ENCODE data around the gene SYNGAP1. TPM values are rescaled to one million over a fixed set of nuclear protein-coding genes. Genes with fewer than 3 reads are reported as not detected.

The SYNGAP1 gene
- total RNA-seq, 4 donors from 2014 or later = 4.9 to 37.2 (median 11.1) TPM

DNA sequence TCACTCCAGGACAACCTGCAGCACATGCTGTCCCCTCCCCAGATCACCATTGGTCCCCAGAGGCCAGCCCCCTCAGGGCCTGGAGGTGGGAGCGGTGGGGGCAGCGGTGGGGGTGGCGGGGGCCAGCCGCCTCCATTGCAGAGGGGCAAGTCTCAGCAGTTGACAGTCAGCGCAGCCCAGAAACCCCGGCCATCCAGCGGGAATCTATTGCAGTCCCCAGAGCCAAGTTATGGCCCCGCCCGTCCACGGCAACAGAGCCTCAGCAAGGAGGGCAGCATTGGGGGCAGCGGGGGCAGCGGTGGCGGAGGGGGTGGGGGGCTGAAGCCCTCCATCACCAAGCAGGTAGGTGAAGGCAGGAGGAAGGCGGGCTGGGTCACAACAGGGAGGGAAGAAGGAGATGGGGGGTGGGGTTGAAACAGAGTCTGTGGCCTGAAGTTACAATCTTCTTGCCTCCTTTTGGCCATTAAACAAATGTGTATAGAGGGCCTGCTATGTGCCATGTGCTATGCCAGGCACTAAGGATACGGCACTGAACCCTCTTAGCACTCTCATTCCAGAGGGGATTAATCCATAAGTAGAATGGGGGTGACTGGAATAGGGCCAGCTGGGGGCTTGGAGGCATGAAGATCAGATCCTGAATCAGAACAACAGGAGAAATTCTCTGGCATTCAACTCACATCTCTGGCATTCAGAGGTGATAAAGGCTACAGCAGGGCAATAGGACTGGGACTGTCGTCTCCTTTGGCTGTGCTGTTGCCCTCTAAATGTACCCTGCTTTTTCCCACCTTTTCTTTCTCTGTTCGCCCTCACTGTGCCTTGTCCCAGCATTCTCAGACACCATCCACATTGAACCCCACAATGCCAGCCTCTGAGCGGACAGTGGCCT is 24.0 kb downstream of the SYNGAP1 start:
- WGBS, 2 donors (ENCODE audit: low coverage in 1 of 2) = 93% methylated on average over 12 of the region's 18 CpGs; no CpG with 5 or more reads in 1 of the 2 donors
- no peaks in the 10 kb centered on the region for H3K9me3 ChIP-seq
- in situ Hi-C loops (cut with MboI; ENCODE audit: low pct_ligation_motif_present in 1 of 4, low pct_unique_long_range_greater_than_20kb in 1 of 4, low sequenced_read_pairs in 3 of 4) (no loop called here), intact Hi-C loops (cut with DNase I; ENCODE audit: low total_unique reads) (no loop called here)
- H3K27me3 ChIP-seq = no peaks in the 10 kb centered on the region
- DNase-seq = no peak
- no peaks in the 10 kb centered on the region for H3K36me3 ChIP-seq
- TF ChIP-seq, protein P1, sequence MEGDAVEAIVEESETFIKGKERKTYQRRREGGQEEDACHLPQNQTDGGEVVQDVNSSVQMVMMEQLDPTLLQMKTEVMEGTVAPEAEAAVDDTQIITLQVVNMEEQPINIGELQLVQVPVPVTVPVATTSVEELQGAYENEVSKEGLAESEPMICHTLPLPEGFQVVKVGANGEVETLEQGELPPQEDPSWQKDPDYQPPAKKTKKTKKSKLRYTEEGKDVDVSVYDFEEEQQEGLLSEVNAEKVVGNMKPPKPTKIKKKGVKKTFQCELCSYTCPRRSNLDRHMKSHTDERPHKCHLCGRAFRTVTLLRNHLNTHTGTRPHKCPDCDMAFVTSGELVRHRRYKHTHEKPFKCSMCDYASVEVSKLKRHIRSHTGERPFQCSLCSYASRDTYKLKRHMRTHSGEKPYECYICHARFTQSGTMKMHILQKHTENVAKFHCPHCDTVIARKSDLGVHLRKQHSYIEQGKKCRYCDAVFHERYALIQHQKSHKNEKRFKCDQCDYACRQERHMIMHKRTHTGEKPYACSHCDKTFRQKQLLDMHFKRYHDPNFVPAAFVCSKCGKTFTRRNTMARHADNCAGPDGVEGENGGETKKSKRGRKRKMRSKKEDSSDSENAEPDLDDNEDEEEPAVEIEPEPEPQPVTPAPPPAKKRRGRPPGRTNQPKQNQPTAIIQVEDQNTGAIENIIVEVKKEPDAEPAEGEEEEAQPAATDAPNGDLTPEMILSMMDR (IDR thresholded peaks at IDR 0.05) = no peak
- TF ChIP-seq POLR2A (IDR thresholded peaks at IDR 0.05) (no peak), EP300 (IDR thresholded peaks at IDR 0.05; ENCODE audit: low read depth) (no peak), POLR2AphosphoS5 (IDR thresholded peaks at IDR 0.05) (no peak)
- no peak overlapping the region for H3K27ac ChIP-seq
- no peak overlapping the region for H3K4me3 ChIP-seq
- no peaks in the 10 kb centered on the region for H3K4me1 ChIP-seq

DNA sequence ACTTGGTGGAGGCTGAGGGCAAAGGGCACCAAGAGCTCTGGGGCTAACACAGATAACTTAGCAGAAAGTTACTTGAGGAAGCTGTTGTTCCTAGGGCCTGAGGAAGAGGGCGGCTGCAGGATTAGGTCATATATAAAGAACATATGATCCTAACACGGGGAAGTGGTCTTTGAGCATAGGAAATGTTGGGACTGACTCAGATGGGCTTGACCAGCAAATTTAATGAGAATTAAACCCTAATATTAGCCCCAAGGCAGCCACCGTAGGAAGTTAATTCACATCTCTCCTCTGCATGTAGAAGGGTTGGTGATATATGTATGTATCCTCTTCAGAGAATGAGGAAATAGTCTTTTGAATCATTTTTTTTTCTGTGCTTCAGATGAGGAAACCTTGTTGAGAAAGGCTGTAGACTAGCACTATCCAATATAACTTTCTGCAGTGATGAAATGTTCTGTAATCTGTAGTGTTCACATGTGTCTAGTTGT is 25.3 kb downstream of the SYNGAP1 start:
- Histone ChIP-seq H3K9me3 (no peaks in the 10 kb centered on the region), H3K4me1 (no peaks in the 10 kb centered on the region), H3K4me3 (no peak overlapping the region), H3K27ac (no peak overlapping the region), H3K27me3 (no peaks in the 10 kb centered on the region), H3K36me3 (no peaks in the 10 kb centered on the region)
- intact Hi-C loops (cut with DNase I; ENCODE audit: low total_unique reads) = no loop called here
- TF ChIP-seq EP300 (IDR thresholded peaks at IDR 0.05; ENCODE audit: low read depth) (no peak), POLR2A (IDR thresholded peaks at IDR 0.05) (no peak), POLR2AphosphoS5 (IDR thresholded peaks at IDR 0.05) (no peak)
- TF ChIP-seq, protein P1 (IDR thresholded peaks at IDR 0.05) = no peak
- in situ Hi-C loops (cut with MboI; ENCODE audit: low pct_ligation_motif_present in 1 of 4, low pct_unique_long_range_greater_than_20kb in 1 of 4, low sequenced_read_pairs in 3 of 4) = no loop called here
- no peak for DNase-seq
- 60 to 63% methylated on average over 1 to 3 of the region's 3 CpGs for WGBS, 2 donors (ENCODE audit: low coverage in 1 of 2)

DNA sequence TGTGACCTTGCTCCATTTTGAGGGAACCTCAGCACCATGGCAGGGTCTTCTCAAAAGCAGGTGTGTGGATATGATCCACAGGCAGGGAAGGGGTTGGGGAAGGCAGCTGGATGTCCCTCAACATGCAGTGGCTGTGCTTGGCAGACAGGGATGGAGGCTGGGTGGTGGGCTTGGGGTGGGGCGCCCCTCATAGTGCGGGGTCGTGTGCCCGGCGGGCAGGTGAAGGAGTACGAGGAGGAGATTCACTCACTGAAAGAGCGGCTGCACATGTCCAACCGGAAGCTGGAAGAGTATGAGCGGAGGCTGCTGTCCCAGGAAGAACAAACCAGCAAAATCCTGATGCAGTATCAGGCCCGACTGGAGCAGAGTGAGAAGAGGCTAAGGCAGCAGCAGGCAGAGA is 26.5 kb downstream of the SYNGAP1 start:
- no peaks in the 10 kb centered on the region for H3K4me1 ChIP-seq
- no peak for DNase-seq
- in situ Hi-C loops (cut with MboI; ENCODE audit: low pct_ligation_motif_present in 1 of 4, low pct_unique_long_range_greater_than_20kb in 1 of 4, low sequenced_read_pairs in 3 of 4) = no loop called here
- whole genome bisulfite sequencing, 2 donors (ENCODE audit: low coverage in 1 of 2) = 93 to 95% methylated on average over 4 to 10 of the region's 10 CpGs
- intact Hi-C loops (cut with DNase I; ENCODE audit: low total_unique reads) = no loop called here
- no peaks in the 10 kb centered on the region for H3K9me3 ChIP-seq
- no peaks in the 10 kb centered on the region for H3K27me3 ChIP-seq
- H3K4me3 ChIP-seq = no peak overlapping the region
- H3K36me3 ChIP-seq = no peaks in the 10 kb centered on the region
- H3K27ac ChIP-seq = no peak overlapping the region
- TF ChIP-seq EP300 (IDR thresholded peaks at IDR 0.05; ENCODE audit: low read depth) (no peak), POLR2AphosphoS5 (IDR thresholded peaks at IDR 0.05) (no peak)

DNA sequence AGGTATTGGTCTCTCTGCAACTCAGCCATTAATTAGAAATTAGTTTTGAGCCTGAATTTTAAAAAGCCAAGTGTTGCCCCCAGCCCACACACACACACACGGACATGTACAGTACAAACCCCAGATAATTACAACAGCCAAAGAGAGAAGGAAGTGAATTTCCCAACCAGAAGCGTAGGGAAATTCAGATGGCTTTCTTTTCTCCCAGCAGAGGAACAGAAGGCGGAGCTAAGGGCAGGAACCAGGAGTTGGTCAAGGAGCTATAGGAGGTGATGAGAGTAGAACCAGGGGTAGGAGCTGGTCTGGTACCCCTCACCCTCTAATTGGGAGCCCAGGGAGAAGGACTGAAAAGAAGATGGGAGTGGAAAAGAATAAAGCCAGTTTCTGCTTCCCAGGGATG is 30.6 kb downstream of the SYNGAP1 start:
- WGBS, 2 donors (ENCODE audit: low coverage in 1 of 2) = 71 to 72% methylated on average over 3 of the region's 3 CpGs
- in situ Hi-C loops (cut with MboI; ENCODE audit: low pct_ligation_motif_present in 1 of 4, low pct_unique_long_range_greater_than_20kb in 1 of 4, low sequenced_read_pairs in 3 of 4) = no loop called here
- Histone ChIP-seq H3K27me3 (no peaks in the 10 kb centered on the region), H3K27ac (no peak overlapping the region), H3K36me3 (no peaks in the 10 kb centered on the region), H3K4me1 (peaks cover 6 to 18% (median 16%) of the 10 kb centered on the region in 4 donors), H3K9me3 (no peaks in the 10 kb centered on the region), H3K4me3 (no peak overlapping the region)
- DNase-seq = no peak
- TF ChIP-seq, protein P1 (IDR thresholded peaks at IDR 0.05) = no peak
- TF ChIP-seq POLR2A (IDR thresholded peaks at IDR 0.05) (no peak), EP300 (IDR thresholded peaks at IDR 0.05; ENCODE audit: low read depth) (no peak), POLR2AphosphoS5 (IDR thresholded peaks at IDR 0.05) (no peak)
- intact Hi-C loops (cut with DNase I; ENCODE audit: low total_unique reads) = no loop called here
